Muscle layer of colon (tissue), 2 donors: ENCODE results near the gene UGT1A6.
"Not testable (repeated sequence)": the region's sequence is repeated elsewhere in the genome, so short reads cannot be mapped to it uniquely, and the experiment has no call there.

ENCODE experiments used
- H3K27ac ChIP-seq: one replicate; pipeline ENCODE4 v1.7.0; 2013; ENCODE audit warnings: low read depth, mild to moderate bottlenecking, low read length, moderate library complexity
- H3K27me3 ChIP-seq, 2 donors: one replicate each; pipeline ENCODE4 v1.7.0; 2013; ENCODE audit warnings: low read length in 2 of 2, mild to moderate bottlenecking in 2 of 2; ENCODE audit not compliant: insufficient read depth in 2 of 2, control insufficient read depth in 1 of 2
- H3K36me3 ChIP-seq: one replicate; pipeline ENCODE4 v1.7.0; 2013; ENCODE audit warnings: mild to moderate bottlenecking, low read length; ENCODE audit not compliant: insufficient read depth
- H3K4me1 ChIP-seq: one replicate; pipeline ENCODE4 v1.7.0; 2013; ENCODE audit warnings: mild to moderate bottlenecking, low read length; ENCODE audit not compliant: insufficient read depth
- H3K4me3 ChIP-seq, 2 donors: one replicate each; pipeline ENCODE4 v1.7.0; 2013; ENCODE audit warnings: low read length in 2 of 2, low read depth in 1 of 2, mild to moderate bottlenecking in 1 of 2, moderate library complexity in 1 of 2
- H3K9ac ChIP-seq: one replicate; pipeline ENCODE4 v1.7.0; 2013; ENCODE audit warnings: low read length
- H3K9me3 ChIP-seq: one replicate; pipeline ENCODE4 v1.7.0; 2013; ENCODE audit warnings: mild to moderate bottlenecking, low read length
- donor health status: abdominal sarcoma.
- donor health status: Adenocarcinoma of cecum.

The UGT1A6 gene

DNA sequence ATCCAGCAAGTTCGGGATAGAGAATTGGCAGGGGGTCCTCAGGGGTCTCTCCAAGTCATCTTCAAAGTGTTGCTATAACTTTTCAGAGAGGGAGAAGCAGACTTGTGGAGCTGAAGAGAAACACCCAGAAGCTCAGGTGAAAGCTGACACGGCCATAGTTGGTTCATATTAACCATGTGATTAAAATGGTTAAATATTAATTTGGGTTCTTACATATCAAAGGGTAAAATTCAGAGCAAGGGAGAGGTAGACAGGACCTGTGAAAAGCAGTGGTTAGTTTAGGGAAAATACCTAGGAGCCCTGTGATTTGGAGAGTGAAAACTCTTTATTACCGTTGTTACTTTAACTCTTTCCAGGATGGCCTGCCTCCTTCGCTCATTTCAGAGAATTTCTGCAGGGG is at the start of gene UGT1A6:
Gene UGT1A6 (plus strand): TSS at position 243 of the 400 bp plus-strand sequence. CDS start 115 bp downstream, at position 358.
- Histone ChIP-seq H3K27me3 (no peaks in the 10 kb centered on the region), H3K27ac (no peak within 1 kb of the TSS), H3K4me1 (no peaks in the 10 kb centered on the region), H3K36me3 (no peaks in the 10 kb centered on the region), H3K4me3 (no peak within 1 kb of the TSS), H3K9ac (no peak within 1 kb of the TSS), H3K9me3 (no peaks in the 10 kb centered on the region)

DNA sequence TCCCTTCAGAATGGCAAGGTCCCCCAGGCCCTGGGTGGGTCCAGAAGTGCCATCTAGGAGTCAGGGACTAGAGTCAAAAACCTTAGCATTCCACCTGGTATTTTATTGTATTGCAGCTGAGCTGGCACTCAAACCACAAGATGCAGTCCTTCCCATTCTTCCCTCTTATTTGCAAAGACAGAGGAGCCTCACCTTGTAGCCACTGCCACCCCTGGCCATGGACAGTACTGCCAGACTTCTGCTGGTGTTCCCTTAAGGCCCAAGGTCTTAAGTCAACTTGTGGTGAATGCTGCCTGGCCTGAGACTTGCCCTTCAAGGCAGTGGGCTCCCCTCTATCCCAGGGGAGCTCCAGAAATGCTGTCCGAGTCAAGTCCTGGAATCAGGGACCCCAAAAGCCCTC is 49.6 kb upstream of the UGT1A6 start:
- Histone ChIP-seq H3K9me3 (no peaks in the 10 kb centered on the region), H3K9ac (no peak overlapping the region), H3K27me3 (no peaks in the 10 kb centered on the region), H3K4me3 (no peak overlapping the region), H3K27ac (no peak overlapping the region), H3K36me3 (no peaks in the 10 kb centered on the region), H3K4me1 (no peaks in the 10 kb centered on the region)

DNA sequence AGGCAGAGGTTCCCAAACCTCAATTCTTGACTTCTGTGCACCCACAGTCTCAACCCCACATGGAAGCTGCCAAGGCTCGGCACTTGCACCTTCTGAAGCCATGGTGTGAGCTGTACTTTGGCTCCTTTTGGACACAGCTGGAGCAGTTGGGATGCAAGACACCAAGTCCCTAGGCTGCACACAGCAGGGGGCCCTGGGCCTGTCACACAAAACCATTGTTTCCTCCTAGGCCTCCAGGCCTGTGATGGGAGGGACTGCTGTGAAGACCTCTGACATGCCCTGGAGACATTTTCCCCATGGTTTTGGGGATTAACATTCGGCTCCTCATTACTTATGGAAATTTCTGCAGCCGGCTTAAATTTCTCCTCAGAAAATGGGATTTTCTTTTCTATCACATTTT is 46.7 kb upstream of the UGT1A6 start:
- not testable (repeated sequence) for H3K4me3 ChIP-seq, H3K9ac ChIP-seq, H3K4me1 ChIP-seq, H3K36me3 ChIP-seq, H3K27ac ChIP-seq, H3K27me3 ChIP-seq, H3K9me3 ChIP-seq

DNA sequence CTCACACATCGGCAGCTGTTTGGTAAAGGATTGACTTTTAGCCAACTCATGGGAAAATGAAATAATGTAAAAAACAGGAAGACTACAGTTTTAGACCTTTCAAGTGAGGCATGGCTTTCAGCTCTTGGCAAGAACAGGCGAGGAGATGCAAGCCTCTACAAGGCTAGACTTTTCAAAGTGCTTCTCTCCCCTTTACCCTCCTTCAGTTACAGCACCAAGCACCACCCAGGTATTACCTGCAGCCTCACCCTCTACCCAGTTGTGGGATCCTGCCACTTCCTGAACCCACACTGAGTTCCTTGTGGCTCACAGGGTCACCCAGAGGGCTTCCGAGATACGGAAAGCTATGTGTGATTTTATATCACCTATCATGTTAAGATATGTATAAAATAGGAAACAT is 41.7 kb upstream of the UGT1A6 start:
- H3K27me3 ChIP-seq, result no peaks in the 10 kb centered on the region
- H3K9me3 ChIP-seq, result no peaks in the 10 kb centered on the region
- H3K36me3 ChIP-seq, result no peaks in the 10 kb centered on the region
- no peak overlapping the region for H3K9ac ChIP-seq
- no peaks in the 10 kb centered on the region for H3K4me1 ChIP-seq
- H3K27ac ChIP-seq, result no peak overlapping the region
- H3K4me3 ChIP-seq, result no peak overlapping the region

DNA sequence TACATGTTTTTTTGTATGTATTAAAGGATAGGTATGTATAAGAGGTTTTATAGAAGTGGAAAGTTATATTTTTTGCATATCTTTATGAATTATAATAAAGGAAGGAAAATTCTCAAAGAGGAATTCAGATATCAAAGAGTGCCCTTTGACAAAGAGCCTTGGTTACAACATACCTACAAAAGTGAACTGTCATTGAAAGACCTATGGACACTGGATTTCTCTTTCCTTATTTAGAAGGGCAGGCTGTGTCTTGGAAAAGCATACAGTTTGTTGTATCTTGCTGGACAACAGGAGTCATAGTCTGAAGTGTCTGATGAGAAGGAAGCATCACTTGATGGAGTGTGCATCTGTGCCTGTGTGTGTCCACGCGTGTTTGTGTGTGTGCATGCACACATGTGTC is 41.3 kb upstream of the UGT1A6 start:
- Histone ChIP-seq H3K36me3 (no peaks in the 10 kb centered on the region), H3K27me3 (no peaks in the 10 kb centered on the region), H3K9ac (no peak overlapping the region), H3K4me3 (no peak overlapping the region), H3K9me3 (no peaks in the 10 kb centered on the region), H3K27ac (no peak overlapping the region), H3K4me1 (no peaks in the 10 kb centered on the region)

DNA sequence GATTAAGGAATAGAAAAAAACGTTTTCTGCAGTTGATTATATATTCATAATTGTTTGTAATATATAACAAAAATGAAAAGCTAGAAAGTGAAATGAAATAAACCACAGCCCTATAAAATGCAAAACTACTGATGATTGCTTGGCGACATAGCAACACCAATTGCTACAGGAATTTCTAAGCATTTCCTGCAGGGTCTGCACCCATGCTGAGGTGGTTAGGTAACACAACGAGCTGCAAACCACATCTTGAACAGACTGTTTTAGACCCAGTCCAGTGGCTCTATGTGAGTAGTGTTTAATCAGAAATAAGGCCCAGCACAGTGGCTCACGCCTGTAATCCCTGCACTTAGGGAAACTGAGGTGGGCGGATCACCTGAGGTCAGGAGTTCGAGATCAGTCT is 38.2 kb upstream of the UGT1A6 start:
- H3K4me1 ChIP-seq, result no peaks in the 10 kb centered on the region

DNA sequence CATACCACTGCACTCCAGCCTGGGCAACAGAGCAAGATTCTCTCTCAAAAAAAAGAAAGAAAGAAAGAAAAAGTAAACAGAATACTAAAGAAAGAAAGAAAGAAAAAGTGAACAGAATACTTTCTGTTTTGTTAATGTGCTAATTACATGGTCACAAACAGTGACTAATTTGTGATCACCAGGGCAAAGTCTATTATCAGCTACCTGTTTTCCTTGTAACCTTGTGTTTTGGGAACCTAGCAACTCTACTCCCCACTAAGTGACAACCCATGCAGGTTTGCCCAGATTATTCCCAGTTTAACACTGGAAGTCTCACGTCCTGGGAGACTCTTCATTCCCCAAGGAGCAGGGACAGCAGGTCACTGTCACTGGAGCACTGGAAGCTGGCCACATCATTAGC is 37.6 kb upstream of the UGT1A6 start:
- Histone ChIP-seq H3K4me3 (no peak overlapping the region), H3K27me3 (no peaks in the 10 kb centered on the region), H3K36me3 (no peaks in the 10 kb centered on the region), H3K9ac (no peak overlapping the region), H3K9me3 (no peaks in the 10 kb centered on the region), H3K27ac (no peak overlapping the region), H3K4me1 (no peaks in the 10 kb centered on the region)

More for the DNA sequence above, 38.2 kb upstream of the UGT1A6 start:
- no peaks in the 10 kb centered on the region for H3K36me3 ChIP-seq
- no peak overlapping the region for H3K9ac ChIP-seq
- no peaks in the 10 kb centered on the region for H3K27me3 ChIP-seq
- no peak overlapping the region for H3K27ac ChIP-seq
- no peaks in the 10 kb centered on the region for H3K9me3 ChIP-seq
- no peak overlapping the region for H3K4me3 ChIP-seq

DNA sequence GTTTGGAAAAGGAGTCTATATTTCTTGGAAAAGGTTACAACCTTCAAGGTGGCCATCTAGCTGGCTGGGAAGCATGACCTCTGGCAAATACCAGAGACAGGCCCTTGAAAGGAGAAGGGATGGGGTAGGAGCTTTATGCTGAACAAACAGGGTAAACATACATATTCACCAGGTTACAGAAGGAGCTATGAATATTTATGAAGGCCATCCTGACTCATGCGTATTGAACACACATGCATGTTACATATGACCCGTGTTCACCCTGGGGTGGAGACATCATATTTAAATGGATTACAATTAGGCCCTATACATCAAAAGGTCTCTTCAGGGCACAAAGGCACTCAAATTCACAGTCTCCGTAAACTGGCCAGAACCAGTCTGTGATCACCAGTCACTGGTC is 36.7 kb upstream of the UGT1A6 start:
- not testable (repeated sequence) for H3K36me3 ChIP-seq, H3K9ac ChIP-seq, H3K27ac ChIP-seq, H3K4me3 ChIP-seq, H3K27me3 ChIP-seq, H3K4me1 ChIP-seq, H3K9me3 ChIP-seq

DNA sequence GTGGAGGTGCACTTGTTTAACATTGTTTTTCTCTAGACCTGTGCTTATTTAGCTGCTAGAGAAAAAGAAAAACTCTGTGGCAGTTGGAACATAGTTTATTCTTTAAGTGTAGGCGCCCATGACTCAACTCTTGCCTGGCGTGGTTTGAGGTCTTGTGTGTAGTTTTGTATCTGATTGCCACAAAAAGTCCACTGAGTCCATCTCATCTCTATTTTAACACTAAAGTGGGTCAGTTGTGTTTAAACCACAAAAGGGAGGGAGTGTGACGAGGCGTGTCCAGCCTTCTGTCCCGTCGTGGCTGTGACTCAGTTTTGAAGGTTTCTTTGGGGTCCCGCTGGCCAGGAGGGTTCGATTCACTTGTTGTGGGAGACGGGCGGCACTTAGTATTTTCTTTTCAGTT is 36.2 kb upstream of the UGT1A6 start:
- H3K4me1 ChIP-seq, result no peaks in the 10 kb centered on the region
- H3K4me3 ChIP-seq, result no peak overlapping the region
- H3K27ac ChIP-seq, result no peak overlapping the region
- no peaks in the 10 kb centered on the region for H3K27me3 ChIP-seq
- H3K36me3 ChIP-seq, result no peaks in the 10 kb centered on the region
- H3K9ac ChIP-seq, result no peak overlapping the region
- H3K9me3 ChIP-seq, result no peaks in the 10 kb centered on the region

DNA sequence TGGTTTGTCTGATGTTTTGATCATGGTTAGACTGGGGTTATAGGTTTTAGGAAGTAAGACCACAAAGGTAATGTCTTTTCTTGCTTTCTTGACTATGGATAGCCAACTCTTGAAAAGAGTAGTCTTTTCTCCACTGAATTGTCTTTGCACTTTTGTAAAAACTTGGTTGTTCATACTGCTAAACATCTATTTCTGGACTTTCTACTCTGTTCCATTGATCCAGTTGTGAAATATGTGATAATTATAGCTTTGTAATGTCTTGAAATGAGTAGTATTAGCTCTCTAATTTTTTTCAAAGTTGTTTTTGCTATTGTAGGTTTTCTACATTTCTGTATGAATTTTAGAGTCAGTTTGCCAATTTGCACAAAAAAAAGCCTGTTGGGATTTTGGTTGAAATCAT is 34.1 kb upstream of the UGT1A6 start:
- no peaks in the 10 kb centered on the region for H3K27me3 ChIP-seq
- no peak overlapping the region for H3K27ac ChIP-seq
- no peaks in the 10 kb centered on the region for H3K9me3 ChIP-seq
- H3K36me3 ChIP-seq, result no peaks in the 10 kb centered on the region
- no peak overlapping the region for H3K4me3 ChIP-seq
- H3K4me1 ChIP-seq, result no peaks in the 10 kb centered on the region
- no peak overlapping the region for H3K9ac ChIP-seq

DNA sequence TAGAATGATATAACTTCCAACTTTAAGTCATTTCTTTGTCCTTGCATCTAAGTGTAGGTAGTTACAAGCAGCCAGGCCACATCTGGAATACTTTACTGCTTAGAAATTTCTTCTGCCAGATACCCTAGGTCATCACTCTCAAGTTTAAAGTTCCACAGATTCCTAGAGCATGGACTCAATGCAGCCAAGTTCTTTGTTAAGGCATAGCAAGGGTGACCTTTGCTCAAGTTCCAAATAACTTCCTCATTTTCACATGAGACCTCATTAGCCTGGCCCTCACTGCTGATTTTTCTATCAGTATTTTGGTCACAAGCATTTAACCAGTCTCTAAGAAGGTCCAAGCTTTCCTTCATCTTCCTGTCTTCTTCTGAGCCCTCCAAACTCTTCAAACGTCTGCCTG is 28.8 kb upstream of the UGT1A6 start:
- Histone ChIP-seq H3K9ac (no peak overlapping the region), H3K27ac (no peak overlapping the region), H3K4me1 (no peaks in the 10 kb centered on the region), H3K36me3 (no peaks in the 10 kb centered on the region), H3K9me3 (no peaks in the 10 kb centered on the region), H3K4me3 (no peak overlapping the region), H3K27me3 (no peaks in the 10 kb centered on the region)

DNA sequence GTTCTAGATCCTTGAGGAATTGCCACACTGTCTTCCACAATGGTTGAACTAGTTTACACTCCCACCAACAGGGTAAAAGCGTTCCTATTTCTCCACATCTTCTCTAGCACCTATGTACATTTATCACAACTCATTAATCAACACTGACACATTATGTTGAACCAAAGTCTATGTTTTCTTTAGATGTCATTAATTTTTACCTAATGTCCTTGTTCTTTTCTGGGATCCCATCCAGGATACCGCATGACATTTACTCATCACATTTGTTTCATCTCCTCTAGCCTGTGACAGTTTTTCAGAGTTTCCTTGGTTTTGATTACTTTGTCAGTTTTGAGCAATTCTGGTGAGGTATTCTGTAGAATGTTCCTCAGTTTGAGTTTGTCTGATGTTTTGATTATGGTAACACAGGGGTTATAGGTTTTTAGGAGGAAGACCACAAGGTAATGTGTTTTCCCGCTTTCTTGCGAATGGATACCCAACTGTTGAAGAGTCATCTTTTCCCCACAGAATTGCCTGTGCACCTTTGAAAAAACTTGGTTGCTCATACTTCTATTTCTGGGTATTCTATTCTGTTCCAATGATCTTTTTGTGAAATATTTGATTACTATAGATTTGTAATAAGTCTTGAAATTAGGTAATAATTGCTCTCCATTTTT is 24.0 kb upstream of the UGT1A6 start:
- Histone ChIP-seq H3K4me3 (no peak overlapping the region), H3K36me3 (no peaks in the 10 kb centered on the region), H3K27me3 (no peaks in the 10 kb centered on the region), H3K4me1 (no peaks in the 10 kb centered on the region), H3K9ac (no peak overlapping the region), H3K9me3 (no peaks in the 10 kb centered on the region), H3K27ac (no peak overlapping the region)
